H9 (cell line): Measurements from ENCODE around the gene TTC1. TPM values are rescaled to one million over a fixed set of nuclear protein-coding genes. Genes with fewer than 3 reads are reported as not detected.

ENCODE experiments used
- DNase-seq: peaks from one replicate; pipeline ENCODE4 v3.0.0-alpha.2; 2017
- H2AFZ ChIP-seq: one replicate; pipeline ENCODE4 v1.6.1; 2013; ENCODE audit warnings: mild to moderate bottlenecking, low read length, control low read depth, moderate library complexity
- H2AK5ac ChIP-seq: 2 replicates; pipeline ENCODE4 v1.6.1; 2013; ENCODE audit warnings: low read length, control low read depth, mixed read lengths; ENCODE audit not compliant: insufficient read length
- H2BK120ac ChIP-seq: one replicate; pipeline ENCODE4 v1.6.1; 2013; ENCODE audit warnings: low read depth, mild to moderate bottlenecking, low read length, control low read depth, inconsistent platforms; ENCODE audit not compliant: poor library complexity, severe bottlenecking
- H2BK12ac ChIP-seq: 2 replicates; pipeline ENCODE4 v1.6.1; 2013; ENCODE audit warnings: low read length, control low read depth, mixed read lengths, low read depth; ENCODE audit not compliant: insufficient read length
- H2BK15ac ChIP-seq: 2 replicates; pipeline ENCODE4 v1.6.1; 2013; ENCODE audit warnings: low read depth, low read length, control low read depth
- H2BK20ac ChIP-seq: one replicate; pipeline ENCODE4 v1.6.1; 2013; ENCODE audit warnings: low read depth, mild to moderate bottlenecking, low read length, control low read depth, inconsistent platforms; ENCODE audit not compliant: poor library complexity, severe bottlenecking
- H2BK5ac ChIP-seq: 2 replicates; pipeline ENCODE4 v1.6.1; 2013; ENCODE audit warnings: low read length, control low read depth, mixed read lengths; ENCODE audit not compliant: insufficient read length
- H3K14ac ChIP-seq: 2 replicates; pipeline ENCODE4 v1.6.1; 2013; ENCODE audit warnings: low read length, control low read depth; ENCODE audit not compliant: insufficient read depth
- H3K18ac ChIP-seq: 2 replicates; pipeline ENCODE4 v1.6.1; 2013; ENCODE audit warnings: low read depth, mild to moderate bottlenecking, mixed read lengths, low read length, control low read depth; ENCODE audit not compliant: insufficient read length
- H3K23ac ChIP-seq: 2 replicates; pipeline ENCODE4 v1.6.1; 2013; ENCODE audit warnings: low read length, control low read depth, mixed read lengths, low read depth; ENCODE audit not compliant: insufficient read length
- H3K23me2 ChIP-seq: 2 replicates; pipeline ENCODE4 v1.6.1; 2013; ENCODE audit warnings: low read depth, mild to moderate bottlenecking, mixed read lengths, low read length, control low read depth; ENCODE audit not compliant: insufficient read length, poor library complexity, severe bottlenecking
- H3K27ac ChIP-seq: 2 replicates; pipeline ENCODE4 v1.5.1; 2013; ENCODE audit warnings: low read length, control low read depth, mixed read lengths, low read depth; ENCODE audit not compliant: insufficient read length
- H3K27me3 ChIP-seq: 2 replicates; pipeline ENCODE4 v1.6.1; 2013; ENCODE audit warnings: low read length, control low read depth, inconsistent platforms; ENCODE audit not compliant: insufficient read depth
- H3K4ac ChIP-seq: 2 replicates; pipeline ENCODE4 v1.6.1; 2013; ENCODE audit warnings: low read depth, mild to moderate bottlenecking, control low read depth, inconsistent platforms, low read length, moderate library complexity
- H3K4me1 ChIP-seq: 2 replicates; pipeline ENCODE4 v1.6.1; 2013; ENCODE audit warnings: low read length, control low read depth, inconsistent platforms; ENCODE audit not compliant: insufficient read depth
- H3K4me2 ChIP-seq: 2 replicates; pipeline ENCODE4 v1.6.1; 2013; ENCODE audit warnings: low read length, control low read depth, mixed read lengths; ENCODE audit not compliant: insufficient read length, insufficient read depth
- H3K56ac ChIP-seq: 2 replicates; pipeline ENCODE4 v1.6.1; 2013; ENCODE audit warnings: low read depth, mild to moderate bottlenecking, mixed read lengths, low read length, control low read depth; ENCODE audit not compliant: insufficient read length
- H3K79me1 ChIP-seq: 2 replicates; pipeline ENCODE4 v1.6.1; 2013; ENCODE audit warnings: low read depth, mild to moderate bottlenecking, moderate library complexity, low read length, control low read depth, inconsistent platforms; ENCODE audit not compliant: insufficient read depth, poor library complexity, severe bottlenecking
- H3K79me2 ChIP-seq: 2 replicates; pipeline ENCODE4 v1.6.1; 2013; ENCODE audit warnings: low read length, control low read depth, inconsistent platforms; ENCODE audit not compliant: insufficient read depth
- H3K9ac ChIP-seq: 2 replicates; pipeline ENCODE4 v1.6.1; 2013; ENCODE audit warnings: low read length, control low read depth, mixed read lengths; ENCODE audit not compliant: insufficient read length; ENCODE audit errors: extremely low read depth
- H3K9me3 ChIP-seq: one replicate; pipeline ENCODE4 v1.6.1; 2013; ENCODE audit warnings: low read depth, low read length, inconsistent platforms; ENCODE audit not compliant: control insufficient read depth
- H3T11ph ChIP-seq: one replicate; pipeline ENCODE4 v1.6.1; 2013; ENCODE audit warnings: mild to moderate bottlenecking, low read length, control low read depth, inconsistent platforms
- H4K20me1 ChIP-seq: one replicate; pipeline ENCODE4 v1.6.1; 2013; ENCODE audit not compliant: control insufficient read depth, insufficient read length, insufficient read depth
- H4K5ac ChIP-seq: 2 replicates; pipeline ENCODE4 v1.6.1; 2013; ENCODE audit warnings: low read depth, mild to moderate bottlenecking, mixed read lengths, low read length, control low read depth; ENCODE audit not compliant: insufficient read length
- H4K8ac ChIP-seq: replicated peaks from 2 replicates; pipeline ENCODE4 v1.6.1; 2013; ENCODE audit warnings: low read length, control low read depth, mixed read lengths, low read depth; ENCODE audit not compliant: insufficient read length
- H4K91ac ChIP-seq: 2 replicates; pipeline ENCODE4 v1.6.1; 2013; ENCODE audit warnings: low read depth, mild to moderate bottlenecking, moderate library complexity, mixed read lengths, low read length, control low read depth; ENCODE audit not compliant: insufficient read length
- H3K27ac Mint-ChIP-seq, 3 experiments: 2 replicates in 2 of 3; 3 replicates in 1 of 3; pipeline ENCODE4 v1.8.0; 2020 to 2021; ENCODE audit warnings: mixed read lengths in 3 of 3, mild to moderate bottlenecking in 1 of 3, moderate library complexity in 1 of 3
- H3K27me3 Mint-ChIP-seq: 2 replicates; pipeline ENCODE4 v1.8.0; 2021; ENCODE audit warnings: low read depth, mild to moderate bottlenecking, moderate library complexity, mixed read lengths
- H3K36me3 Mint-ChIP-seq, 3 experiments: 2 replicates in 2 of 3; 3 replicates in 1 of 3; pipeline ENCODE4 v1.8.0; 2020 to 2021; ENCODE audit warnings: low read depth in 3 of 3, mixed read lengths in 3 of 3; ENCODE audit not compliant: insufficient read depth in 1 of 3
- H3K4me1 Mint-ChIP-seq, 2 experiments: 2 replicates each; pipeline ENCODE4 v1.8.0; 2020; ENCODE audit warnings: mixed read lengths in 2 of 2
- H3K4me3 Mint-ChIP-seq, 2 experiments: 2 replicates in 1 of 2; 3 replicates in 1 of 2; pipeline ENCODE4 v1.8.0; 2020 to 2021; ENCODE audit warnings: mild to moderate bottlenecking in 2 of 2, mixed read lengths in 2 of 2, moderate library complexity in 1 of 2
- H3K9me3 Mint-ChIP-seq, 2 experiments: 2 replicates in 1 of 2; 3 replicates in 1 of 2; pipeline ENCODE4 v1.8.0; 2020; ENCODE audit warnings: mild to moderate bottlenecking in 2 of 2, mixed read lengths in 2 of 2, moderate library complexity in 1 of 2
- CTCF ChIP-seq: fragments of 200-600 bp; sonication (generic); conservative IDR thresholded peaks from 3 replicates; pipeline ENCODE4 v1.8.0; 2021; ENCODE audit warnings: antibody characterized with exemption, mild to moderate bottlenecking
- WGBS: extraction: QIAGEN DNeasy Blood & Tissue Kit; methylation state at CpG from one replicate; pipeline ENCODE4 v1.1.7; 2013; ENCODE audit warnings: missing lambda C conversion rate, low lambda C conversion rate, mixed read lengths; ENCODE audit not compliant: insufficient read length; ENCODE audit errors: extremely low coverage; 5-methylcytosine and 5-hydroxymethylcytosine counted together
- total RNA-seq: library from RNA; stranded (reverse); gene quantifications from 2 replicates; pipeline ENCODE4 v1.2.1, GENCODE V29; 2021

Gene TTC1
- total RNA-seq, 1 experiment from 2014 or later = 62.6 TPM

- peaks cover 35 to 68% (median 52%) of the 10 kb centered on the region in 3 experiments; a peak in 6 of 7 replicates for H3K36me3 Mint-ChIP-seq
Observed at GRCh38 chr5:160096178-160096577, 87.2 kb downstream of the TTC1 start.

More at GRCh38 chr5:160096178-160096577, 87.2 kb downstream of the TTC1 start:
- Mint-ChIP-seq H3K27me3 (no peaks in the 10 kb centered on the region), H3K9me3 (no peaks in the 10 kb centered on the region), H3K27ac (no peak overlapping the region), H3K4me3 (no peak overlapping the region), H3K4me1 (no peaks in the 10 kb centered on the region; a peak in 1 of 4 replicates)
- H3K27me3 ChIP-seq = no peaks in the 10 kb centered on the region
- no peak overlapping the region for H3K4me2 ChIP-seq
- no peak overlapping the region for H3T11ph ChIP-seq
- no peak overlapping the region for H3K4ac ChIP-seq
- no peaks in the 10 kb centered on the region for H3K79me2 ChIP-seq
- H3K9me3 ChIP-seq = no peaks in the 10 kb centered on the region
- H2BK12ac ChIP-seq = no peak overlapping the region
- H3K9ac ChIP-seq = no peak overlapping the region
- H2BK15ac ChIP-seq = no peak overlapping the region
- peaks cover 4% of the 10 kb centered on the region for H3K79me1 ChIP-seq
- no peaks in the 10 kb centered on the region for H3K4me1 ChIP-seq
- no peak overlapping the region for H4K91ac ChIP-seq
- no peak overlapping the region for H2BK20ac ChIP-seq
- DNase-seq = no peak
- no peak overlapping the region for H2BK120ac ChIP-seq
- no peak overlapping the region for H3K18ac ChIP-seq
- no peak overlapping the region for H3K14ac ChIP-seq
- H3K23ac ChIP-seq = no peak overlapping the region
- no CpG with 5 or more reads among the region's 2 CpGs for WGBS
- H3K27ac ChIP-seq = no peak overlapping the region
- H2AK5ac ChIP-seq = no peak overlapping the region
- no peak overlapping the region for H3K56ac ChIP-seq
- H4K8ac ChIP-seq = no peak overlapping the region
- no peaks in the 10 kb centered on the region for H3K23me2 ChIP-seq
- TF ChIP-seq CTCF = no peak
- no peak overlapping the region for H2BK5ac ChIP-seq
- no peak overlapping the region for H2AFZ ChIP-seq
- H4K20me1 ChIP-seq = no peaks in the 10 kb centered on the region
- H4K5ac ChIP-seq = no peak overlapping the region
